PFSK-1 (cell line): ENCODE measurements around the gene FUT1.

Experiments used
- FOXP2 ChIP-seq: optimal IDR thresholded peaks from 2 replicates; pipeline ENCODE3; 2011; ENCODE audit warnings: borderline replicate concordance, control low read depth, inconsistent platforms; ENCODE audit not compliant: insufficient read depth; ENCODE audit errors: extremely low read length, extremely low read depth
- POLR2AphosphoS5 ChIP-seq: IDR thresholded peaks from 2 replicates; pipeline ENCODE4 v1.6.1; 2012; ENCODE audit warnings: low read depth, mild to moderate bottlenecking, control low read depth, low read length, moderate library complexity
- SIN3A ChIP-seq: IDR thresholded peaks from 2 replicates; pipeline ENCODE4 v1.6.1; 2012; ENCODE audit warnings: mild to moderate bottlenecking, low read length, moderate library complexity, borderline replicate concordance; ENCODE audit not compliant: insufficient read depth
- TAF1 ChIP-seq: IDR thresholded peaks from 2 replicates; pipeline ENCODE4 v1.6.1; 2012; ENCODE audit warnings: low read length, control low read depth, borderline replicate concordance; ENCODE audit not compliant: insufficient read depth
- TF ChIP-seq, protein P1 (sequence below), 2 experiments: IDR thresholded peaks; 2 replicates each; pipeline versions ENCODE4 v1.6.1 to v1.8.0; 2011 to 2012; ENCODE audit warnings: low read depth in 2 of 2, low read length in 2 of 2, control low read depth in 1 of 2, inconsistent platforms in 1 of 2, mild to moderate bottlenecking in 1 of 2, moderate library complexity in 1 of 2; ENCODE audit not compliant: insufficient read depth in 1 of 2

FUT1 gene

DNA sequence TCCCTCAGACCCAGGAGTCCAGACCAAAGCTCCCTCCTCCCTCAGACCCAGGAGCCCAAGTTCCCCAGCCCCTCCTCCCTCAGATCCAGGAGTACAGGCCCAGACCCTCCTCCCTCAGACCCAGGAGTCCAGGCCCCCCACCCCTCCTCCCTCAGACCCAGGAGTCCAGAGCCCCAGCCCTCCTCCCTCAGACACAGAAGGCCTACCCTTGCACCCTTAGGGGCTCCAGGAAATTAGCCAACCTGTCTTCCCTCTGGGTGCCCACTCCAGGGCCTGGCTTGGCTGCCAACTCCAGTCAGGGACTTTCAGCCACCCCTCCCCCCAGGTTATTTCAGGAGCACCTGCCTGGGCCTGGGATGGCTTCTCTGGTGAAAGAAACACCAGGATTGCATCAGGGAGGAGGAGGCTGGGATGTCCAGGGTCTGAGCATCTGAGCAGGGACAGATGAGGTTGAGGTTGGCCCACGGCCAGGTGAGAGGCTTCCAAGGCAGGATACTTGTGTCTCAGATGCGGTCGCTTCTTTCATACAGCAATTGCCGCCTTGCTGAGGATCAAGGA, 2.7 kb upstream of the FUT1 start, which contains the start of gene FGF21:
TSS of gene FGF21 (plus strand) at position 441 of the 558 bp plus-strand sequence. CDS start 713 bp downstream, outside the sequence.
- TF ChIP-seq, protein P1, sequence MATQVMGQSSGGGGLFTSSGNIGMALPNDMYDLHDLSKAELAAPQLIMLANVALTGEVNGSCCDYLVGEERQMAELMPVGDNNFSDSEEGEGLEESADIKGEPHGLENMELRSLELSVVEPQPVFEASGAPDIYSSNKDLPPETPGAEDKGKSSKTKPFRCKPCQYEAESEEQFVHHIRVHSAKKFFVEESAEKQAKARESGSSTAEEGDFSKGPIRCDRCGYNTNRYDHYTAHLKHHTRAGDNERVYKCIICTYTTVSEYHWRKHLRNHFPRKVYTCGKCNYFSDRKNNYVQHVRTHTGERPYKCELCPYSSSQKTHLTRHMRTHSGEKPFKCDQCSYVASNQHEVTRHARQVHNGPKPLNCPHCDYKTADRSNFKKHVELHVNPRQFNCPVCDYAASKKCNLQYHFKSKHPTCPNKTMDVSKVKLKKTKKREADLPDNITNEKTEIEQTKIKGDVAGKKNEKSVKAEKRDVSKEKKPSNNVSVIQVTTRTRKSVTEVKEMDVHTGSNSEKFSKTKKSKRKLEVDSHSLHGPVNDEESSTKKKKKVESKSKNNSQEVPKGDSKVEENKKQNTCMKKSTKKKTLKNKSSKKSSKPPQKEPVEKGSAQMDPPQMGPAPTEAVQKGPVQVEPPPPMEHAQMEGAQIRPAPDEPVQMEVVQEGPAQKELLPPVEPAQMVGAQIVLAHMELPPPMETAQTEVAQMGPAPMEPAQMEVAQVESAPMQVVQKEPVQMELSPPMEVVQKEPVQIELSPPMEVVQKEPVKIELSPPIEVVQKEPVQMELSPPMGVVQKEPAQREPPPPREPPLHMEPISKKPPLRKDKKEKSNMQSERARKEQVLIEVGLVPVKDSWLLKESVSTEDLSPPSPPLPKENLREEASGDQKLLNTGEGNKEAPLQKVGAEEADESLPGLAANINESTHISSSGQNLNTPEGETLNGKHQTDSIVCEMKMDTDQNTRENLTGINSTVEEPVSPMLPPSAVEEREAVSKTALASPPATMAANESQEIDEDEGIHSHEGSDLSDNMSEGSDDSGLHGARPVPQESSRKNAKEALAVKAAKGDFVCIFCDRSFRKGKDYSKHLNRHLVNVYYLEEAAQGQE (IDR thresholded peaks at IDR 0.05; ENCODE audit: insufficient read depth in 1 of 2, low read depth in 2 of 2, low read length in 2 of 2): no peak
- no peak for TF ChIP-seq TAF1
- no peak for TF ChIP-seq FOXP2
- TF ChIP-seq SIN3A: no peak
- TF ChIP-seq POLR2AphosphoS5: no peak

DNA sequence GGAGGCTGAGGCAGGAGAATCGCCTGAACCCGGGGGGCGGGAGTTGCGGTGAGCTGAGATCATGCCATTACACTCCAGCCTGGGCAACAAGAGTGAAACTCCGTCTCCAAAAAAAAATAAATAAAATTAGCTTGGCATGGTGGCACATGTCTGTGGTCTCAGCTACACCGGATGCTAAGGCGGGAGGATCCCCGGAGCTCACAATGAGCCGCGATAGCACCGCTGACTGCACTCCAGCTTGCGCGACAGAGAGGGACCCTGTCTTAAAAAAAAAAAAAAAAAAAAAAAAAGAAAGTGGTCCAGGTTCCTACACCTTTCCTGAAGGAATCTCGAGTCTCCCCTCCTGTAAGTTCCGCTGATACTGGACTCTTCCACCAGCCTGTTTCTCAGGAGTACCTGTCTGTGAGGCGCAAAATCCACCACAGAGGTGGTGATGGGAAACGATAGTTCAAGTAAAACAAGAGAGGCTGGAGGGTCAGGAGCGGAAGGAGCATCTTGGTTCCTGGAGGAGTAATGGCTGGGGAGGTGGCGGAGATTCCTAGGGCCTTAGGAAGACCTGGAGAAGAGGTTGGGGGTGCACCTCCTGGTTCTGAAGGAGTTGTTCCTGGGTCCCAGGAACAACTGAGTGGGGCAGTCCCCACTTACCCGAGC, 471 bp downstream of the FUT1 start:
- no peak for TF ChIP-seq FOXP2
- TF ChIP-seq SIN3A: no peak
- no peak for TF ChIP-seq POLR2AphosphoS5
- TF ChIP-seq, protein P1 (IDR thresholded peaks at IDR 0.05; ENCODE audit: insufficient read depth in 1 of 2, low read depth in 2 of 2, low read length in 2 of 2): no peak
- TF ChIP-seq TAF1: no peak

DNA sequence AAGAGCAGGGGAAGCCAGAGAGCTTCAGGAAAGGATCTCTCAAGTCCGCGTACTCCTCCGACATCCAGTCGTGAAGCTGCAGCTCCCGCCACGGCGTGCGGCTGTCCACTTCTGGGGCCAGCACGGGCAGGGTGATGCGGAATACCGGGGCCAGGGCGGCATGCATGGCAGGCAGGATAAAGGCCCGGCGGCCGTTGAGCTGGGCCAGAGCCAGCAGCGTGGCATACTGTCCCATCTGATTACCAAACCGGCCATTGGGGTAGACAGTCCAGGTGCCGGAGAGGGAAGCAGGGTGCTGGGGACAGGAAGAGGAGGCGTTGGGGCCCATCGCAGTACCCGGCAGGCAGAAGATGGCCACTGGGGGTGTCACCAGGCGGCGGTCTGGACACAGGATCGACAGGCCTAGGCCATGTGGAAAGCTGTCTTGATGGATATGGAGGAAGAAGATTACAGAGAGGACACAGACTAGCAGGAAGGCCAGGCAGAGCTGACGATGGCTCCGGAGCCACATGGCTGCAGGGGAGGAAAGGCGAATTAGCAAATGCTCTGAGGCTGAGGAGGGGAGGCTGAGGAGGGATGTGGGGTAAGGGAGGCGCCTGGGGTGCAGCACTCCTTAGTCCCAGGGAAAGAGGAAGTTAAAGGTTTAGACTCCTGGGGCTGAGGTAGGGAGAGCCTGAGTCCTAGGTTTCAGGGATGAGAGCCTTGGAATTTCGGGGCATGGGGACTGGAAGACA, 1.5 kb downstream of the FUT1 start:
- TF ChIP-seq FOXP2 (no peak), TAF1 (no peak), POLR2AphosphoS5 (no peak), SIN3A (no peak)
- TF ChIP-seq, protein P1 (IDR thresholded peaks at IDR 0.05; ENCODE audit: insufficient read depth in 1 of 2, low read depth in 2 of 2, low read length in 2 of 2): no peak

DNA sequence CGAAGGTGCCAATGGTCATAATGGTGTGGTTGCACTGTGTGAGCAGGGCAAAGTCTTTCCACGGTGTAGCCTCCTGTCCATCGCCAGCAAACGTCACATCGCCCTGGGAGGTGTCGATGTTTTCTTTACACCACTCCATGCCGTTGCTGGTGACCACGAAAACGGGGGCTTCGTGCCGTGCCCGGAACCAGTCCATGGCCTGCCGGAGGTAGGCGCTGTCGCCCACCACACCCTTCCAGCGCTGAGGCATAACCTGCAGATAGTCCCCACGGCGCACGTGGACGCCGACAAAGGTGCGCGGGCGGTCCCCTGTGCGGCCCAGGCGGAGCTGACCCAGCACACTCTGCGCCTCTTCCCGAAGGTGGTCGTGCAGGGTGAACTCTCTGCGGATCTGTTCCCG, 2.1 kb downstream of the FUT1 start:
- TF ChIP-seq, protein P1 (IDR thresholded peaks at IDR 0.05; ENCODE audit: insufficient read depth in 1 of 2, low read depth in 2 of 2, low read length in 2 of 2): no peak
- TF ChIP-seq TAF1 (no peak), SIN3A (no peak), POLR2AphosphoS5 (no peak), FOXP2 (no peak)
